Suprapubic skin (tissue), 4 donors: ENCODE results near the gene ERGIC1. TPM values are rescaled to one million over a fixed set of nuclear protein-coding genes. Genes with fewer than 3 reads are reported as not detected.

Source experiments
- DNase-seq, 2 donors: peaks; one replicate each; pipeline ENCODE4 v3.0.0-alpha.2; 2019; ENCODE audit warnings: low spot score in 2 of 2
- H3K27ac ChIP-seq: fragments of 200-600 bp; sonication (generic); one replicate; pipeline ENCODE4 v1.5.1; 2019
- H3K27me3 ChIP-seq: fragments of 200-600 bp; sonication (generic); one replicate; pipeline ENCODE4 v1.5.1; 2019
- H3K36me3 ChIP-seq: fragments of 200-600 bp; sonication (generic); one replicate; pipeline ENCODE4 v1.5.1; 2019
- H3K4me1 ChIP-seq: fragments of 200-600 bp; sonication (generic); one replicate; pipeline ENCODE4 v1.5.1; 2019
- H3K4me3 ChIP-seq: fragments of 200-600 bp; sonication (generic); one replicate; pipeline ENCODE4 v1.5.1; 2019; ENCODE audit warnings: mild to moderate bottlenecking
- H3K9me3 ChIP-seq: fragments of 200-600 bp; sonication (generic); one replicate; pipeline ENCODE4 v1.5.1; 2019
- EP300 ChIP-seq: sonication (generic); formaldehyde crosslinking; IDR thresholded peaks from one replicate; pipeline ENCODE4 v1.6.1; 2017; ENCODE audit warnings: antibody characterized with exemption
- POLR2A ChIP-seq, 2 donors: fragments of 450-650 bp; IDR thresholded peaks; one replicate each; pipeline ENCODE4 v1.6.1; 2017; ENCODE audit warnings: antibody characterized with exemption in 2 of 2, mild to moderate bottlenecking in 2 of 2, moderate library complexity in 2 of 2
- POLR2AphosphoS5 ChIP-seq, 3 donors: sonication (generic); formaldehyde crosslinking; IDR thresholded peaks; one replicate each; pipeline ENCODE4 v1.6.1; 2017; ENCODE audit warnings: antibody characterized with exemption in 3 of 3
- WGBS: methylation state at CpG from one replicate; pipeline ENCODE4 v1.1.5; 2018; 5-methylcytosine and 5-hydroxymethylcytosine counted together
- total RNA-seq, 4 donors: library from RNA; depleted of rRNA; stranded (reverse); fragments of >200 nt; gene quantifications; one replicate each; pipeline ENCODE4 v1.1.0, GENCODE V29; 2016
- TF ChIP-seq, protein P1 (sequence below), 2 donors: fragments of 200-600 bp in 1 of 2; fragments of 450-650 bp in 1 of 2; sonication (generic) in 1 of 2; IDR thresholded peaks; one replicate each; pipeline ENCODE4 v1.5.1; 2016 to 2019; ENCODE audit warnings: antibody characterized with exemption in 2 of 2, mild to moderate bottlenecking in 1 of 2, moderate library complexity in 1 of 2

Gene ERGIC1
- total RNA-seq, 4 donors from 2014 or later: 81.2 to 106 (median 91.8) TPM

DNA sequence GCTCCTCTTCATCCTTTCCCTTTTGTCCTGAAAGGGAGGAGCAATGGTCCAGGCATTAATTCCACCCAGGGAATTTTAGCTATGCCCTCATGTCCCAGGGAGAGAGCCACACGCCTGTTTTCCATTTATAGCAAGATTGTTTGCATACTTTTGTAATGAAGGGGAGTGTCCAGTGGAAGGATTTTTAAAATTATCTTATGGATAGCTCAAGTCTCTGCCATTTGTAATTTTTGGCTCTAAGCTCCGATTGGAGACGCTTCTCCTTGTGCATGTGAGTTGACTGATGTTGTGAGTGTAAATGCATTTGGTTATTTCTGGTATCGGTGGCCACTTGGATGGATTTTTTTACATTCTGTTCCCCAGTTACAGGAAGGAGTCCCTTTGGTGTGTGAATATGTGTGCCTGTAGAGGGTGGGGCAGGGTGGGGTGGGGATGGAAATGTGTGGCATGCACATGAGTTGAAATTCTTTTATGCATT is 118.0 kb downstream of the ERGIC1 start:
- H3K4me3 ChIP-seq: no peak overlapping the region
- DNase-seq: no peak
- H3K9me3 ChIP-seq: no peaks in the 10 kb centered on the region
- WGBS: 77% methylated on average over 4 of the region's 4 CpGs
- peaks cover 7% of the 10 kb centered on the region for H3K36me3 ChIP-seq
- TF ChIP-seq EP300 (no peak), POLR2A (IDR thresholded peaks at IDR 0.05) (no peak), POLR2AphosphoS5 (IDR thresholded peaks at IDR 0.05) (no peak)
- TF ChIP-seq, protein P1, sequence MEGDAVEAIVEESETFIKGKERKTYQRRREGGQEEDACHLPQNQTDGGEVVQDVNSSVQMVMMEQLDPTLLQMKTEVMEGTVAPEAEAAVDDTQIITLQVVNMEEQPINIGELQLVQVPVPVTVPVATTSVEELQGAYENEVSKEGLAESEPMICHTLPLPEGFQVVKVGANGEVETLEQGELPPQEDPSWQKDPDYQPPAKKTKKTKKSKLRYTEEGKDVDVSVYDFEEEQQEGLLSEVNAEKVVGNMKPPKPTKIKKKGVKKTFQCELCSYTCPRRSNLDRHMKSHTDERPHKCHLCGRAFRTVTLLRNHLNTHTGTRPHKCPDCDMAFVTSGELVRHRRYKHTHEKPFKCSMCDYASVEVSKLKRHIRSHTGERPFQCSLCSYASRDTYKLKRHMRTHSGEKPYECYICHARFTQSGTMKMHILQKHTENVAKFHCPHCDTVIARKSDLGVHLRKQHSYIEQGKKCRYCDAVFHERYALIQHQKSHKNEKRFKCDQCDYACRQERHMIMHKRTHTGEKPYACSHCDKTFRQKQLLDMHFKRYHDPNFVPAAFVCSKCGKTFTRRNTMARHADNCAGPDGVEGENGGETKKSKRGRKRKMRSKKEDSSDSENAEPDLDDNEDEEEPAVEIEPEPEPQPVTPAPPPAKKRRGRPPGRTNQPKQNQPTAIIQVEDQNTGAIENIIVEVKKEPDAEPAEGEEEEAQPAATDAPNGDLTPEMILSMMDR (IDR thresholded peaks at IDR 0.05): no peak
- H3K27ac ChIP-seq: no peak overlapping the region
- H3K4me1 ChIP-seq: peaks cover 4% of the 10 kb centered on the region
- no peaks in the 10 kb centered on the region for H3K27me3 ChIP-seq

DNA sequence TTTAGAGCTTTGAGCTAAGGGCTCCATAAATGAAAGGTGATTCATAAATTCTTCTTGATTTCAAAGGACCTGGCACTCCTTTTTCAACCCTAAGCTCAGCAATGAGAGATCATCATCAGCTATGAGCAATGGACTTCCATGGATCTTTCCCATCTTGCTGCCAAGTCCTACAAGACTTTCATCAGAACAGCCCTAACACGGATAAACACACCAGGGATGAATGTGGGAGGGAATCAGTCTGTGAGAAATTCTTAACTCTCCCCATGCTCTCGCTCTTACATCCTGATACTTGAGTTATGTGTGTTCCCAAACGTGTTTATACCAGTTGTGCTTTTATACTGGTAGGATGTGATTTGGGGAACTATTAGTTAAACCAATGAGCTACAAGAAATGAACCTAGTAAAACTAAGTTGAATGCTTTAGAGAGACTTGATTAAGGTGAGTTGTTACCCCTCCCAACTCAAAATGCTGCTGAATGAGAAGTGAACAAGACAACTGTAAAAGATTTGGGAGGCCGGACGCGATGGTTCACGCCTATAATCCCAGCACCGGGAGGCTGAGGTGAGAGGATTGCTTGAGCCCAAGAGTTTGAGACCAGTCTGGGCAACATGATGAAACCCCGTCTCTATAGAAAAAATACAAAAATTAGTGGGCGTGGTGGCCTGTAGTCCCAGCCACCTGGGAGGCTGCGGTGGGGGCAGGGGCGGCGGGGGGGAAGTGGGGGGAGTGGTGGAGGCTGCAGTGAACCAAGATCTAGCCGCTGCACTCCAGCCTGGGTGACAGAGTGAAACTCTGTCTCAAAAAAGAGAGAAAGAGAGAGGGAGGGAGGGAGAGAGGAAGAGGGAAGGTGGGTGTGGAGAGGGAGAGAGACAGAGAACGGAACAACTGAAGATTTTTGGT is 120.0 kb downstream of the ERGIC1 start:
- no peak overlapping the region for H3K27ac ChIP-seq

DNA sequence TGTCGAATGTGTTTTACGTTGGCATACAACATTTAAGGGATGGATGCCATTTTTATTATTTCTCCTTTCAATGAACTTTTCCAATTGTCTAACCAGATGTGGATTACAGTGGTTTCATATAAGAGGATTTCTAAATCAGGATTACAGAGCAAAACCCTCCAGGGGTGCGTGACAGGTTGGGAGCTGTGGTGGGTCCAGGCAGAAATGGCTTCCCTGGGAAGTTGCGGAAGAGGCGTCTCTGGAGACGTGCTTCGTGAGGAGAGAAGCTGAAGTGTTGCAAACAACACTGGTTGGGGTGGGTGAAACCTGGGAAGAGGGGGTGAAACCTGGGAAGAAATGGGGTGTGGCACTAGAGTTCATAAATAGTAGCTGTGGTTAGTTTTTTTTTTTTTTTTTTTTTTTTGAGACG is 120.7 kb downstream of the ERGIC1 start:
- Histone ChIP-seq H3K9me3 (no peaks in the 10 kb centered on the region), H3K4me1 (peaks cover 21% of the 10 kb centered on the region), H3K27me3 (no peaks in the 10 kb centered on the region), H3K4me3 (no peak overlapping the region), H3K36me3 (peaks cover 7% of the 10 kb centered on the region), H3K27ac (no peak overlapping the region)
- no peak for DNase-seq
- 75% methylated on average over 8 of the region's 8 CpGs for WGBS
- TF ChIP-seq, protein P1 (IDR thresholded peaks at IDR 0.05): no peak
- TF ChIP-seq EP300: no peak

More for the DNA sequence above, 120.0 kb downstream of the ERGIC1 start:
- TF ChIP-seq EP300: no peak
- no peak for TF ChIP-seq POLR2AphosphoS5 (IDR thresholded peaks at IDR 0.05)
- TF ChIP-seq, protein P1 (IDR thresholded peaks at IDR 0.05): no peak
- H3K36me3 ChIP-seq: peaks cover 7% of the 10 kb centered on the region
- no peak overlapping the region for H3K4me3 ChIP-seq
- peaks cover 18% of the 10 kb centered on the region for H3K4me1 ChIP-seq
- WGBS: 65% methylated on average over 15 of the region's 15 CpGs
- no peaks in the 10 kb centered on the region for H3K9me3 ChIP-seq
- no peak for DNase-seq
- no peaks in the 10 kb centered on the region for H3K27me3 ChIP-seq

DNA sequence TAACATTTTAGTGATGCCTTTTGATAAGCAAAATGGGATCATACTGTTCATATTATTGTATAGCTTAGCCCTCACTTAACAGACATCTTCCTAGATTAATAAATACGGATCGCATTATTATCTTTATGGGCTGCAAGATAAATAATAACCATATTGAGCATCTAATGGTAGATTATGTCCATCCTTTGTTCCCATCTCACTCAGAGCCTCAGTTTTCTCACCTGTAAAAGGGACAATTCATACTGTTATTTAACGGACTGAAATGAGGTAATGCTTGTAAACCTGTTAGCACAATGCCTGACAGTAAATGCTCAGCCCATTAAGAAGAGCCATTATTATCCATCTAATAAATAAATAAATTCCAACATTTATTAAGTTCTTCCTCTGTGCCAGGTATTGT is 122.2 kb downstream of the ERGIC1 start:
- H3K27ac ChIP-seq: no peak overlapping the region
- 79% methylated on average over 3 of the region's 3 CpGs for WGBS

DNA sequence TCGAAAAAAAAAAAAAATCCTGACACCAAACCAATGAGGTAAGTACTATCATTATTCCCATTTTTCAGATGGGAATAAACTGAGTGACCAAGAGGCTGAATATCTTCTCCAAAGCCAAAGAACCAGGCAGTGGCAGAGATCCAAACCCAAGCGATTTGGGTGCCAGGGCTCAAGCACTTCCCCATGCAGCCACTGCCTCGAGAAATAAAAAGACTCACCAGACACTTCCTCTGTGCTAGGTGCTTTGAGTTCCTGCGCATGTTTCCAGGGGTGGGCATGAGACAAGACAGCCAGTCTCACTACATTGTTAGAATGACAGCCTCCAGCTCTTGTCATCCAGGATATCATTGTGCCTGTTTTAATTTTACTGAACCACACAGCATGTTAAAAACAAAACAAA is 122.9 kb downstream of the ERGIC1 start:
- TF ChIP-seq, protein P1 (IDR thresholded peaks at IDR 0.05): no peak
- TF ChIP-seq EP300: no peak
- TF ChIP-seq POLR2A (IDR thresholded peaks at IDR 0.05): no peak
- TF ChIP-seq POLR2AphosphoS5 (IDR thresholded peaks at IDR 0.05): no peak
- Histone ChIP-seq H3K4me1 (peaks cover 34% of the 10 kb centered on the region), H3K27ac (no peak overlapping the region), H3K9me3 (no peaks in the 10 kb centered on the region), H3K36me3 (peaks cover 5% of the 10 kb centered on the region), H3K4me3 (no peak overlapping the region), H3K27me3 (no peaks in the 10 kb centered on the region)
- 65% methylated on average over 4 of the region's 4 CpGs for WGBS
- DNase-seq: no peak

More for the DNA sequence above, 122.2 kb downstream of the ERGIC1 start:
- no peak overlapping the region for H3K4me3 ChIP-seq
- no peaks in the 10 kb centered on the region for H3K27me3 ChIP-seq
- H3K9me3 ChIP-seq: no peaks in the 10 kb centered on the region
- DNase-seq: no peak
- TF ChIP-seq POLR2AphosphoS5 (IDR thresholded peaks at IDR 0.05): no peak
- TF ChIP-seq EP300: no peak
- TF ChIP-seq, protein P1 (IDR thresholded peaks at IDR 0.05): no peak
- TF ChIP-seq POLR2A (IDR thresholded peaks at IDR 0.05): no peak
- H3K4me1 ChIP-seq: peaks cover 34% of the 10 kb centered on the region
- H3K36me3 ChIP-seq: peaks cover 6% of the 10 kb centered on the region
